ENCODE measurements around the gene TEX54.

TEX54 gene

GRCh38 chr11:62786318-62787004, 46.2 kb downstream of the TEX54 start:
- TF ChIP-seq EZH2 (IDR thresholded peaks at IDR 0.05; ENCODE audit: borderline replicate concordance, low read length) = no peak
- TF ChIP-seq, protein P1, sequence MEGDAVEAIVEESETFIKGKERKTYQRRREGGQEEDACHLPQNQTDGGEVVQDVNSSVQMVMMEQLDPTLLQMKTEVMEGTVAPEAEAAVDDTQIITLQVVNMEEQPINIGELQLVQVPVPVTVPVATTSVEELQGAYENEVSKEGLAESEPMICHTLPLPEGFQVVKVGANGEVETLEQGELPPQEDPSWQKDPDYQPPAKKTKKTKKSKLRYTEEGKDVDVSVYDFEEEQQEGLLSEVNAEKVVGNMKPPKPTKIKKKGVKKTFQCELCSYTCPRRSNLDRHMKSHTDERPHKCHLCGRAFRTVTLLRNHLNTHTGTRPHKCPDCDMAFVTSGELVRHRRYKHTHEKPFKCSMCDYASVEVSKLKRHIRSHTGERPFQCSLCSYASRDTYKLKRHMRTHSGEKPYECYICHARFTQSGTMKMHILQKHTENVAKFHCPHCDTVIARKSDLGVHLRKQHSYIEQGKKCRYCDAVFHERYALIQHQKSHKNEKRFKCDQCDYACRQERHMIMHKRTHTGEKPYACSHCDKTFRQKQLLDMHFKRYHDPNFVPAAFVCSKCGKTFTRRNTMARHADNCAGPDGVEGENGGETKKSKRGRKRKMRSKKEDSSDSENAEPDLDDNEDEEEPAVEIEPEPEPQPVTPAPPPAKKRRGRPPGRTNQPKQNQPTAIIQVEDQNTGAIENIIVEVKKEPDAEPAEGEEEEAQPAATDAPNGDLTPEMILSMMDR (IDR thresholded peaks at IDR 0.05; ENCODE audit: low read length) = peak; percentile 91
- H3K4me3 ChIP-seq (ENCODE audit: low read depth, low read length, poor library complexity, severe bottlenecking) = peak overlapping the region; percentile 95
- peaks cover 34% of the 10 kb centered on the region; the same call in 1 of the 2 replicates for H3K36me3 ChIP-seq (ENCODE audit: insufficient read depth, low read length)
- H3K4me1 ChIP-seq (ENCODE audit: insufficient read depth, low read length, severe bottlenecking) = peaks cover 43% of the 10 kb centered on the region
- H3K9me2 ChIP-seq (ENCODE audit: low read depth, low read length) = no peaks in the 10 kb centered on the region
- peak overlapping the region; percentile 98 for H3K4me2 ChIP-seq (ENCODE audit: low read length)
- peak overlapping the region; percentile 92 for H3K9ac ChIP-seq (ENCODE audit: low read length)
- H3K27me3 ChIP-seq (ENCODE audit: insufficient read depth, low read length) = no peaks in the 10 kb centered on the region
- H4K20me1 ChIP-seq (ENCODE audit: insufficient read depth, low read length) = no peaks in the 10 kb centered on the region
- H2AFZ ChIP-seq (ENCODE audit: low read length) = no peak overlapping the region
- peaks cover 11% of the 10 kb centered on the region; the same call in 1 of the 2 replicates for H3K79me2 ChIP-seq (ENCODE audit: insufficient read depth, low read length)
- no peaks in the 10 kb centered on the region for H3F3A ChIP-seq (ENCODE audit: insufficient read depth, low read length)
- H3K9me3 ChIP-seq (ENCODE audit: low read length) = no peaks in the 10 kb centered on the region
- H3K27ac ChIP-seq (ENCODE audit: low read depth, low read length, poor library complexity, severe bottlenecking) = peak overlapping the region; percentile 66

DNA sequence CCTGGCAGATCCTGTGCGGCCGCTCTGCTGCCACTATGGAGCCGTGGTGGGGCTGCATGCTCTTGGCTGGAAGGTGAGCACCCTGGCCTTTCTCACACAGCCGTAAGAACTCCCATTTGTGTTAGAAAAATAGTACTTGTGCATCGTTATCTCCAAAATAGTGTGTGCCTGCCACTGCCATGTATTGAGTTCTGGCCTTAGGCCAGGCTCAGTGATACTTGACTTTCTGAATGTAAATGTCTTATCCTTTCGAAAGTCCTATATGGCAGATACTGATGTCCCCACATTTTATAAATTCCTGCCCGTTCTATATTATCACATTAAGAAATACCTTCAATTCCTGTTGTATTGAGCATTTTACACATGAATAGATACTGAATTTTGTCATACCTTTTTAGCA, 49.9 kb downstream of the TEX54 start:
- no peaks in the 10 kb centered on the region for H3F3A ChIP-seq (ENCODE audit: insufficient read depth, low read length)

More for the DNA sequence above, 49.9 kb downstream of the TEX54 start:
- no peak overlapping the region for H3K4me3 ChIP-seq (ENCODE audit: low read depth, low read length, poor library complexity, severe bottlenecking)
- no peaks in the 10 kb centered on the region for H3K27me3 ChIP-seq (ENCODE audit: insufficient read depth, low read length)
- H3K4me2 ChIP-seq (ENCODE audit: low read length) = no peak overlapping the region
- TF ChIP-seq, protein P1 (IDR thresholded peaks at IDR 0.05; ENCODE audit: low read length) = no peak
- no peak for TF ChIP-seq EZH2 (IDR thresholded peaks at IDR 0.05; ENCODE audit: borderline replicate concordance, low read length)
- no peak overlapping the region for H3K27ac ChIP-seq (ENCODE audit: low read depth, low read length, poor library complexity, severe bottlenecking)
- no peaks in the 10 kb centered on the region for H3K9me3 ChIP-seq (ENCODE audit: low read length)
- H3K36me3 ChIP-seq (ENCODE audit: insufficient read depth, low read length) = peaks cover 15% of the 10 kb centered on the region; the same call in 1 of the 2 replicates
- no peak overlapping the region for H2AFZ ChIP-seq (ENCODE audit: low read length)
- H3K4me1 ChIP-seq (ENCODE audit: insufficient read depth, low read length, severe bottlenecking) = peaks cover 10% of the 10 kb centered on the region
- H3K9ac ChIP-seq (ENCODE audit: low read length) = no peak overlapping the region
- no peaks in the 10 kb centered on the region for H3K79me2 ChIP-seq (ENCODE audit: insufficient read depth, low read length)
- H3K9me2 ChIP-seq (ENCODE audit: low read depth, low read length) = no peaks in the 10 kb centered on the region
- no peaks in the 10 kb centered on the region for H4K20me1 ChIP-seq (ENCODE audit: insufficient read depth, low read length)

Data from OCI-LY1 (cell line).